ENCODE measurements around the gene PCSK5. TPM values are rescaled to one million over a fixed set of nuclear protein-coding genes. Genes with fewer than 3 reads are reported as not detected.

PCSK5 gene
- total and polyA plus RNA-seq, 2 of the 8 experiments (the other 6 are each of a cell fraction or from before 2014, with no cell fraction given), result 5.5 to 10.7 TPM

DNA sequence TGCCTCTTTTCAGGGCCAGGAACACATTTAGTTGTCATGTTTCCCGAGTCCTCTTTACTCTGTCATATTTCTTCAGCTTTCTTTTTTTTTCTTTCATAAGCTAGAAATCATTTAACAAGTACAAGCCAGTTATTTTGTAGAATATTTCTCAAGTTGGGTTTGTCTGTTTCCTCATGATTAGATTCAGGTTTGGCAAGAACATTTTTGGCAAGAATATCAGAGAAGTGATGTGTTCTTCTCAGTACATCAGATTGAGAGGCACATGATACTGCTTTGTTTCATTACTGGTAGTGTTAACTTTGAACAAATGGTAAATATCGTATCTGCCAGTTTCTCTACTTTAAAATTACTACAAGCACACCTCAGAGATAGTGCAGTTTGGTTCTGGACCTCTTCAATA, 45.1 kb downstream of the PCSK5 start:
- WGBS, 2 experiments (ENCODE audit: extremely low coverage in 1 of 2, insufficient coverage in 1 of 2, insufficient read length in 1 of 2, insufficient replicate concordance in 2 of 2, low coverage in 1 of 2, low lambda C conversion rate in 2 of 2, missing lambda C conversion rate in 1 of 2), result 89% methylated on average over 2 of the region's 2 CpGs; no CpG with 5 or more reads in 1 of the 2 experiments
- H3K14ac ChIP-seq (ENCODE audit: insufficient read length), result no peak overlapping the region

More for the DNA sequence above, 45.1 kb downstream of the PCSK5 start:
- Histone ChIP-seq H4K5ac (ENCODE audit: insufficient read length, low read depth, low read length) (no peak overlapping the region), H3K23me2 (ENCODE audit: low read depth, low read length) (no peaks in the 10 kb centered on the region), H2AK5ac (ENCODE audit: low read depth, low read length) (no peak overlapping the region), H3K9ac (replicated peaks in 1 of 4; ENCODE audit: extremely low read depth in 1 of 4, low read depth in 3 of 4, low read length in 3 of 4) (no peak overlapping the region), H3K23ac (ENCODE audit: insufficient read length) (no peak overlapping the region), H2BK5ac (ENCODE audit: low read depth, low read length) (no peak overlapping the region), H4K8ac (ENCODE audit: extremely low read depth, insufficient read depth, low read length) (no peak overlapping the region), H2BK15ac (ENCODE audit: low read length) (no peak overlapping the region), H3K56ac (replicated peaks; ENCODE audit: insufficient read length, low read depth, low read length) (no peak overlapping the region), H3K18ac (ENCODE audit: extremely low read depth, low read length) (no peak overlapping the region), H3K79me1 (ENCODE audit: low read depth, low read length) (0 out of 2 replicates have a peak, but pooled peaks cover 2% of the 10 kb centered on the region), H3K4me2 (ENCODE audit: insufficient read depth in 1 of 2, low read depth in 2 of 2, low read length in 2 of 2) (no peak overlapping the region), H3K27me3 (replicated peaks in 1 of 4; ENCODE audit: control insufficient read depth in 3 of 4, extremely low read depth in 1 of 4, insufficient read depth in 3 of 4, low read length in 3 of 4) (no peaks in the 10 kb centered on the region), H3K27ac (ENCODE audit: low read depth, low read length) (no peak overlapping the region), H3K4me3 (ENCODE audit: extremely low read depth in 1 of 4, insufficient read depth in 2 of 4, low read depth in 3 of 4, low read length in 4 of 4) (no peak overlapping the region), H3K4ac (replicated peaks; ENCODE audit: insufficient read length, low read depth, low read length) (no peak overlapping the region), H3K36me3 (ENCODE audit: control insufficient read depth in 2 of 4, insufficient read depth in 4 of 4, low read length in 3 of 4) (peaks cover 0 to 4% (median 0%) of the 10 kb centered on the region in 4 experiments; a peak in 3 of 8 replicates), H2AFZ (ENCODE audit: low read length) (no peak overlapping the region), H4K20me1 (replicated peaks in 1 of 2; ENCODE audit: control insufficient read depth in 1 of 2, insufficient read depth in 2 of 2, low read length in 2 of 2) (no peaks in the 10 kb centered on the region), H2BK12ac (ENCODE audit: low read depth, low read length) (no peak overlapping the region), H4K91ac (replicated peaks; ENCODE audit: insufficient read length, low read length) (no peak overlapping the region), H2BK20ac (ENCODE audit: low read length) (no peak overlapping the region), H3K9me3 (ENCODE audit: insufficient read depth in 2 of 2, low read depth in 1 of 2, low read length in 1 of 2) (no peaks in the 10 kb centered on the region), H3K4me1 (replicated peaks in 1 of 4; ENCODE audit: control insufficient read depth in 3 of 4, insufficient read depth in 4 of 4, low read length in 3 of 4) (peaks cover 0 to 6% (median 3%) of the 10 kb centered on the region in 4 experiments; a peak in 3 of 7 replicates), H3K79me2 (ENCODE audit: control insufficient read depth in 1 of 2, insufficient read depth in 2 of 2, low read length in 2 of 2) (peaks cover 0 to 4% of the 10 kb centered on the region in 2 experiments; a peak in 1 of 4 replicates), H2BK120ac (replicated peaks; ENCODE audit: low read depth, low read length) (no peak overlapping the region)
- no peak for TF ChIP-seq BACH1 (IDR thresholded peaks at IDR 0.05; ENCODE audit: low read length)
- no peak for TF ChIP-seq TCF12 (IDR thresholded peaks at IDR 0.05; ENCODE audit: low read depth, low read length)
- TF ChIP-seq SRF (IDR thresholded peaks at IDR 0.05; ENCODE audit: low read depth, low read length), result no peak
- TF ChIP-seq USF2 (IDR thresholded peaks at IDR 0.05; ENCODE audit: low read length), result no peak
- no peak for TF ChIP-seq POU5F1 (IDR thresholded peaks at IDR 0.05; ENCODE audit: low read depth, low read length)
- no peak for TF ChIP-seq POLR2AphosphoS5 (IDR thresholded peaks at IDR 0.05; ENCODE audit: low read depth, low read length)
- TF ChIP-seq ATF2 (IDR thresholded peaks at IDR 0.05; ENCODE audit: low read length), result no peak
- TF ChIP-seq BRCA1 (IDR thresholded peaks at IDR 0.05; ENCODE audit: low read depth, low read length), result no peak
- no peak for TF ChIP-seq KDM5A (IDR thresholded peaks at IDR 0.05; ENCODE audit: low read length)
- TF ChIP-seq ASH2L (IDR thresholded peaks at IDR 0.05; ENCODE audit: low read length), result no peak
- no peak for TF ChIP-seq EGR1 (IDR thresholded peaks at IDR 0.05; ENCODE audit: borderline replicate concordance, low read depth, low read length)
- TF ChIP-seq CBX8 (IDR thresholded peaks at IDR 0.05; ENCODE audit: borderline replicate concordance, low read depth, low read length), result no peak
- DNase-seq (ENCODE audit: low read depth in 1 of 2, low spot score in 2 of 2) (no peak), FAIRE-seq (no peak)
- CTCF ChIA-PET (ENCODE audit: partially characterized antibody), result no interaction called here
- POLR2A ChIA-PET (ENCODE audit: partially characterized antibody), result no interaction called here
